ENCODE data around the gene PTEN.
"Not testable (repeated sequence)": the region's sequence is repeated elsewhere in the genome, so short reads cannot be mapped to it uniquely, and the experiment has no call there.

Gene PTEN

DNA sequence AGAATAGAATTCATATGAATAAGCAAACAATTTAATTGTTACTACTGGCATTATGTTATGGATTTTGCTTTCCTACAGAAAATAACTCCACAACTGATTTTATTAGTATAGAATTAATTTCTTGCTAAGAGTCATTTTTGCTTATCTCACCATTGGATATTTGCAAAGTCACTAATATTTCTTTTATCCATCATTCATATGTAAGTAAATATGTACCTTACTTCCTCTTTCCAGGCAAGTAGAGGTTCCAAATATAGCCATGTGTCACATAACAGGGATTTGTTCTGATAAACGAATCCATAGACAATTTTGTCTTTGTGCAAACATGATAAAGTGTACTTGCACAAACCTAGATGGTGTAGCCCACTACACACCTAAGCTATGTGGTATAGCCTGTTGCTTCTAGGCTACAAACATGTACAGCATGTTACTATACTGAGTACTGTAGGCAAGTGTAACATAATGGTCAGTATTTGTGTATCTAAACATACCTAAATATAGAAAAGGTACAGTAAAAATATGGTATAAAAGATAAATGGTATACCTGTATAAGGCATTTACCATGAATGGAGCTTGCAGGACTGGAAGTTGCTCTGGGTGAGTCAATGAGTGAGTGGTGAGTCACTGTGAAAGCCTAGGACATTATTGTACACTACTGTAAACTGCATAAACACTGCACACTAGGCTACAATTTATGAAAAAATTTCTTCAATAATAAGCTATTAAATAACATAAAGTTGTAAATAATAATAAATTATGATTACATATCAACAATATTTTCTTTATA lies 18.4 kb upstream of the PTEN start:
- DNase-seq (ENCODE audit: insufficient read length, low spot score): no peak
- FAIRE-seq: peak; percentile 61
- TF ChIP-seq POU2F2 (IDR thresholded peaks at IDR 0.05; ENCODE audit: low read depth, low read length): no peak
- no peak for TF ChIP-seq TAF1 (IDR thresholded peaks at IDR 0.05; ENCODE audit: low read depth, low read length)
- no peak for TF ChIP-seq POLR2AphosphoS5 (IDR thresholded peaks at IDR 0.05; ENCODE audit: low read depth, low read length)
- TF ChIP-seq POLR2A (IDR thresholded peaks at IDR 0.05; ENCODE audit: low read depth, low read length): no peak
- no peak for TF ChIP-seq PAX5 (IDR thresholded peaks at IDR 0.05; ENCODE audit: insufficient read depth, low read length, severe bottlenecking)
- no peak for TF ChIP-seq SPI1 (IDR thresholded peaks at IDR 0.05; ENCODE audit: low read depth, low read length)

DNA sequence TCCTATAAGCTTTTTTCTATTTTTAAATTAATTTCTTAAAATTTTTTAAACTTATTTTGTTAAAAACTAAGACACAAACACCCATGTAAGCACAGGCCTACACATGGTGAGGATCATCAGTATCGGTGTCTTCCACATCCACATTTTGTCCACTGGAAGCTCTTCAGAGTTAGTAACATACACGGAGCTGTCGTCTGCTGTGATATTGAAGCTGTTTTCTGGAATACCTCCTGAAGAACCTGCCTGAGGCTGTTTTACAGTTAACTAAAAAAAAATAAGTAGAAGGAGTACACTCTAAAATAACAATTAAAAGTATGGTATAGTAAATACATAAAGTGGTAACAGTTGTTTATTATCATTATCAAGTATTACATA lies 17.8 kb upstream of the PTEN start:
- TF ChIP-seq TAF1 (IDR thresholded peaks at IDR 0.05; ENCODE audit: low read depth, low read length) (no peak), SPI1 (IDR thresholded peaks at IDR 0.05; ENCODE audit: low read depth, low read length) (no peak), PAX5 (IDR thresholded peaks at IDR 0.05; ENCODE audit: insufficient read depth, low read length, severe bottlenecking) (no peak), POU2F2 (IDR thresholded peaks at IDR 0.05; ENCODE audit: low read depth, low read length) (no peak), POLR2A (IDR thresholded peaks at IDR 0.05; ENCODE audit: low read depth, low read length) (no peak), POLR2AphosphoS5 (IDR thresholded peaks at IDR 0.05; ENCODE audit: low read depth, low read length) (no peak)
- no peak for FAIRE-seq
- DNase-seq (ENCODE audit: insufficient read length, low spot score): no peak

DNA sequence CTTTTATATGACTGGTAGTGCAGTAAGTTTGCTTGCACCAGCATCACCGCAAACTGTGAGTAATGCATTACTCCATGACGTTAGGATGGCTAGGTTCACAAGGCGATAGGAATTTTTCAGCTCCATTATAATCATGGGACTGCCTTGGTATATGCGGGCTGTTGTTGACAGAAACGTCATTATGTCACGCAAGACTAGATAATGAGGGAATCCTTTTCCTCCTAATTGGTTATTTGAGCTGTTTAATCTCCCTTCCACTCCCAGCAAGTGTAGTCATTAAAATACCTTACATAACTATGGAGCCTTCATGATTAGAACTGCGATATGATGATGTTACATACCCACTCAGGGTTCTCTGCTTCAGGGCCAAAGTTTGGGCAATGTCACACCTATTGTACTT lies 17.4 kb upstream of the PTEN start:
- FAIRE-seq (peak; percentile 72), DNase-seq (ENCODE audit: insufficient read length, low spot score) (no peak)
- no peak for TF ChIP-seq POLR2A (IDR thresholded peaks at IDR 0.05; ENCODE audit: low read depth, low read length)
- TF ChIP-seq SPI1 (IDR thresholded peaks at IDR 0.05; ENCODE audit: low read depth, low read length): no peak
- no peak for TF ChIP-seq PAX5 (IDR thresholded peaks at IDR 0.05; ENCODE audit: insufficient read depth, low read length, severe bottlenecking)
- TF ChIP-seq POLR2AphosphoS5 (IDR thresholded peaks at IDR 0.05; ENCODE audit: low read depth, low read length): no peak
- no peak for TF ChIP-seq POU2F2 (IDR thresholded peaks at IDR 0.05; ENCODE audit: low read depth, low read length)

- not testable (repeated sequence) for DNase-seq (ENCODE audit: insufficient read length, low spot score); FAIRE-seq
Observed at GRCh38 chr10:87846711-87847110, 16.7 kb upstream of the PTEN start.

DNA sequence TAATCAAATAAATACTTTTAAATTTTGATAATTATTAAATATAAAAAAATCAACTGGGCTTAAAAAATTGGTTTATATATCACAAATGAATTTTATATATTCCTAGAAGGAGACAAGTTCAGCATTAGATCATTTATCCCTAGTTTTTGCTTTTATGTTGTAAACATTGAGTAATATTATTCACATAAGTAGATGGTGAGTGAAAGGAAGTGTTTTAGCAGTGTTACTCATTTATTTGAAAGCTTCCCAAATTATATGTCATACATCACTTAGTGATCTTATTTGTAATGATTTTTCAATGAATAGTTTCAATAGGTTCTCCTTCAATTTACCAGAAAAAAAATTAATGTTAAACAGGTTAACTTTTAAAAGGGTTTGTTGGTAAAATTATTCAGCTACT lies 15.9 kb upstream of the PTEN start:
- DNase-seq (ENCODE audit: insufficient read length, low spot score): no peak
- no peak for TF ChIP-seq POU2F2 (IDR thresholded peaks at IDR 0.05; ENCODE audit: low read depth, low read length)
- TF ChIP-seq TAF1 (IDR thresholded peaks at IDR 0.05; ENCODE audit: low read depth, low read length): no peak
- TF ChIP-seq SPI1 (IDR thresholded peaks at IDR 0.05; ENCODE audit: low read depth, low read length): no peak
- TF ChIP-seq POLR2A (IDR thresholded peaks at IDR 0.05; ENCODE audit: low read depth, low read length): no peak
- no peak for TF ChIP-seq PAX5 (IDR thresholded peaks at IDR 0.05; ENCODE audit: insufficient read depth, low read length, severe bottlenecking)
- no peak for TF ChIP-seq POLR2AphosphoS5 (IDR thresholded peaks at IDR 0.05; ENCODE audit: low read depth, low read length)
- no peak for FAIRE-seq

GRCh38 chr10:87849001-87849400 lies 14.4 kb upstream of the PTEN start:
- FAIRE-seq (no peak), DNase-seq (ENCODE audit: insufficient read length, low spot score) (no peak)
- no peak for TF ChIP-seq TAF1 (IDR thresholded peaks at IDR 0.05; ENCODE audit: low read depth, low read length)
- TF ChIP-seq SPI1 (IDR thresholded peaks at IDR 0.05; ENCODE audit: low read depth, low read length): no peak
- no peak for TF ChIP-seq POLR2A (IDR thresholded peaks at IDR 0.05; ENCODE audit: low read depth, low read length)

DNA sequence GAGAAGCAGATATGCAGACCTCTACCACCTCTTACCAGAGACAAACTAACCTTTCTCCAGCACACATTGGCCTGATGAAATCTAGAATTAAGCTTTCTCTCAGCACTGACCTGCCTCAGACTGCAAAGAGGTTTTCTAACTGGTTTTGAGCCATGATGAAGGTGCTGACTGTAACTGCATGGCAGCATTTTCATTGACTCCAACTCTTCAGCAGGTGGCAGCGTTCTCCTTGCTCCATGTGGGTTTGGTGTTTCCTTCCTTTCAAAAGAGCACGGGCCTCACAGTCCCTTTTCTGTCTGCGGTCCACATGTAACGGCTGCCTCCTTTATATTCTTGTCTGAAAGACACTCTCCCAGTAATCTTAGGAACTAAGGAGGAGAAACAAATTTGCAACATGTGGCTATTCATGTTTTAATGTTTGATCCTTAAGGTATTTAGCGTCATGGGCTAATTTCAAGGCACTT lies 12.7 kb upstream of the PTEN start:
- no peak for DNase-seq (ENCODE audit: insufficient read length, low spot score)

GRCh38 chr10:87852089-87852488 lies 11.3 kb upstream of the PTEN start:
- TF ChIP-seq POLR2A (IDR thresholded peaks at IDR 0.05; ENCODE audit: low read depth, low read length) (no peak), SPI1 (IDR thresholded peaks at IDR 0.05; ENCODE audit: low read depth, low read length) (no peak), PAX5 (IDR thresholded peaks at IDR 0.05; ENCODE audit: insufficient read depth, low read length, severe bottlenecking) (no peak), TAF1 (IDR thresholded peaks at IDR 0.05; ENCODE audit: low read depth, low read length) (no peak), POU2F2 (IDR thresholded peaks at IDR 0.05; ENCODE audit: low read depth, low read length) (no peak), POLR2AphosphoS5 (IDR thresholded peaks at IDR 0.05; ENCODE audit: low read depth, low read length) (no peak)
- DNase-seq (ENCODE audit: insufficient read length, low spot score) (no peak), FAIRE-seq (no peak)

More for the DNA sequence above, 12.7 kb upstream of the PTEN start:
- TF ChIP-seq POU2F2 (IDR thresholded peaks at IDR 0.05; ENCODE audit: low read depth, low read length): no peak
- TF ChIP-seq POLR2A (IDR thresholded peaks at IDR 0.05; ENCODE audit: low read depth, low read length): no peak
- TF ChIP-seq PAX5 (IDR thresholded peaks at IDR 0.05; ENCODE audit: insufficient read depth, low read length, severe bottlenecking): no peak
- TF ChIP-seq SPI1 (IDR thresholded peaks at IDR 0.05; ENCODE audit: low read depth, low read length): no peak
- TF ChIP-seq POLR2AphosphoS5 (IDR thresholded peaks at IDR 0.05; ENCODE audit: low read depth, low read length): no peak
- no peak for TF ChIP-seq TAF1 (IDR thresholded peaks at IDR 0.05; ENCODE audit: low read depth, low read length)
- peak; percentile 98 for FAIRE-seq

DNA sequence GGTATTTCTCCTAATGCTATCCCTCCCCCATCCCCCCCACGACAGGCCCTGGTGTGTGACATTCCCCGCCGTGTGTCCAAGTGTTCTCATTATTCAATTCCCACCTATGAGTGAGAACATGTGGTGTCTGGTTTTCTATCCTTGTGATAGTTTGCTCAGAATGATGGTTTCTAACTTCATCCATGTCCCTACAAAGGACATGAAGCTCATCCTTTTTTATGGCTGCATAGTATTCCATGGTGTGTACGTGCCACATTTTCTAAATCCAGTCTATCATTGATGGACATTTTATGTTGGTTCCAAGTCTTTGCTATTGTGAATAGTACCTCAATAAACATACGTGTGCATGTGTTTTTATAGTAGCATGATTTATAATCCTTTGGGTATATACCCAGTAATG lies 8.2 kb upstream of the PTEN start:
- not testable (repeated sequence) for FAIRE-seq; DNase-seq (ENCODE audit: insufficient read length, low spot score)

DNA sequence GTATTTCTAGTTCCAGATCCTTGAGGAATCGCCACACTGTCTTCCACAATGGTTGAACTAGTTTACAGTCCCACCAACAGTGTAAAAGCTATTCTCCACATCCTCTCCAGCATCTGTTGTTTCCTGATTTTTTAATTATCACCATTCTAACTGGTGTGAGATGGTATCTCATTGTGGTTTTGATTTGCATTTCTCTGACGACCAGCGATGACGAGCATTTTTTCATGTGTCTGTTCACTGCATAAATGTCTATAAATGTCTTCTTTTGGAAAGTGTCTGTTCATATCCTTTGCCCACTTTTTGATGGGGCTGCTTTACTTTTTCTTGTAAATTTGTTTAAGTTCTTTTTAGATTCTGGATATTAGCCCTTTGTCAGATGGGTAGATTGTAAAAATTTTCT lies 7.8 kb upstream of the PTEN start:
- FAIRE-seq; DNase-seq (ENCODE audit: insufficient read length, low spot score): not testable (repeated sequence)
